Activated CD4-positive, CD25-positive, alpha-beta regulatory T cell treated with anti-CD3 and anti-CD28 coated beads, Interleukin-2, amount 50 U/mL, for 72 hours (primary cell): ENCODE results near the gene JCAD.
"Not testable (repeated sequence)": the region's sequence is repeated elsewhere in the genome, so short reads cannot be mapped to it uniquely, and the experiment has no call there.

ENCODE experiments used
- DNase-seq: peaks from one replicate; pipeline ENCODE4 v3.0.0; 2021

The JCAD gene

DNA sequence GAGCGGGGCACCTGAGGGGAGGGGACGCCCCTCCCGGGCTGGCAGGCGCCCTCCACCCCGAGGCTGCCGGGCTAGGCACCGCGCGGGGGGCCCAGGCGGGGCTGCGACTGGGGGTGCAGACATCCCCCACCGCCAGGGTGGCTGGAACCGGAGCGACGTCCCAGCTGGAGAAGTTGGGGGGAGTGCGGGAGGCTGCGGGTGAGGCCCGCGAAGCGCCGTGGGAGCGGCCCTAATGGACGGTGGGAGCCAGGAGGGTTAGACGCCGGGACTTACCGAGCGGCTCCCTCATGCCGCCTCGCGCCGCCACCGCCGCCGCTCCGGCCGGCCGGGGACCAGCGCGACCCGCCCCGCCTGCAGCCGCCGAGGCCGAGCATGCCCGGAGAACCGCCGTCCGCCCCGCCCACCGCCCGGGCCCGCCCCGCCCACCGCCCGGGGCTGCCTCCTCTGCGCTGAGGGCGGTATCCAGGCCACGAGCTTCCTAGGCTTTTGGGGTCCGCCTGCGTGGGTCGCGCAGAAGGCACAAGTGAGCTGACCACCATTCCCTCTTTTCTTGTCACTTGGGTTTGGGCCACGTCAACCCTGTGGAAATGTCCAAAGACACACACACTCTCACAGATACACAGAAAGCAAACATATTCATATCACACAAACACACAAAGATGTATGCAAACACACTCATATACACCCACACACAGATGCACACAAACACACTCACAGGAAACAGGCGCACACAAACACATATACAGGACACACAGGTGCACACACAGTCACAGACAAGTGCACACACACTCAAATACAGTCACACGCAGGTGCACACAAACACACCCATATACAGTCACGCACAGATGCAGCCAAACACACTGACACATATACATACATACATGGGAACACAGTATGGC is at the start of gene JCAD:
Gene JCAD (minus strand): TSS at position 378 of the 899 bp plus-strand sequence. CDS start 11,774 bp downstream, outside the sequence.
- peak; percentile 50 for DNase-seq

GRCh38 chr10:30106987-30107386 is 47.6 kb upstream of the JCAD start:
- DNase-seq, result no peak

DNA sequence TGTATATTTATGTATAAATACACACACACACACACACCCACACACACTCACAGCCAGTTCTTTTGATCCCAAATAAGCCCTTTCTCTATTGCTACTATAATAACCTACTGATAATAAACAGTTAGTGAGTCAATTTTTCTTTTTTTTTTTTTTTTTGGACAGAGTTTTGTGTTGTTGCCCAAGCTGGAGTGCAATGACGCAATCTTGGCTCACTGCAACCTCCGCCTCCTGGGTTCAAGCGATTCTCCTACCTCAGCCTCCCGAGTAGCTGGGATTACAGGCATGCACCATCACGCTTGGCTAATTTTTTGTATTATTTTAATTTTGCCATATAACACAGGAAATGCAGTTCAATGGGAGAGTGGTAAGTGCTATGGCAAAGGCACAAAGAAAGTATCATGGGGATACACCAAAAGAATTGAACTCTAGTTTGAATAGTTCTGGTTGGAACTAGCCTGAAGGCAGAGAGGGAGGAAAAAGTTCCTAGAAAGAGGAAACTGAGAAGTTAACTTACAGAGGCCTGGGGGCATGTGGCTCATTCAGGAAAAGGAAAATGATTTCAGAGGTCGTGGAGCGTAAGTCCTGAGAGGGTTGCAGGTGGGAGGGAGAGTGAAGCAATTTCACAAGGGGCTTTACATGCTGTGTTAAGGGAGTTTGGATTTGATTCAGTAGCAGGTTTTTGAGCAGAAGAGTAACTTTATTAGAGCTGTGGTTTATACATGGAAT is 44.4 kb upstream of the JCAD start:
- no peak for DNase-seq

DNA sequence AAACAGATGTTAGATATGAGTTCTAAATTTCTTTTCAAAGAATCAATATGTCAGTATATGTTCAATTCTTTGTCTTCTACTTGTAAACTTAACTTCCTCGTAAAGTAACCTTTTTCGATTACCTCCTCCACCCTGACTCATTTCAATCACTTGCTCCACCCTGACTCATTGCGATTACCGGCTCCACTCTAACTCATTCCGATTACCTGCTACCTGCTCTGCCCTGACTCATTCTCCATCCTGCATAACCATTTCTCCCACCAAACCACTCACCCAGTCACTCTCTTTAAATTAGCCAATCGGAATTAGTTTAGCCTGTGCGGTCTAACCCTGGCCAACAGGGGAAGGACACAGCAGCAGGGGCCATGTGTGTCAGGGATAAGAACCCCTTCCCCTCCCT is 40.3 kb upstream of the JCAD start:
- not testable (repeated sequence) for DNase-seq

DNA sequence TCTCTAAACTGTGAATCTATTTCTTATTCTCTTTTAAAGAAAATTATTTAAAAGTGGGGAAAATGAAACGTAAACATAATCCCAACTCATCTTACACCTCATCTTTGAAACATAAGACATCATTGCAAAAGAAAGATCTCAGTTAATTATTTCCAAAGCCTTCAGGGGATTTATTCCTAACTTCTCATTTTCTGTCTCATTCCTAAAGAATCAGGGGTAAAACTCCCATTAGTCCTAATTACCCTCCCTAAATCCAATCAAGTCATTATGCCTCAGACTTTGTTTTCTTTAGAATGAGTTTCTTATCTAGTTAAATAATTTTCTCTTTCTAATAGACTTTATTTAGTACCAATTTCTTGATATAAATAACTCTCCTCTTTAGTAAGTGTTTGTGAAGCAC is 39.7 kb upstream of the JCAD start:
- no peak for DNase-seq

DNA sequence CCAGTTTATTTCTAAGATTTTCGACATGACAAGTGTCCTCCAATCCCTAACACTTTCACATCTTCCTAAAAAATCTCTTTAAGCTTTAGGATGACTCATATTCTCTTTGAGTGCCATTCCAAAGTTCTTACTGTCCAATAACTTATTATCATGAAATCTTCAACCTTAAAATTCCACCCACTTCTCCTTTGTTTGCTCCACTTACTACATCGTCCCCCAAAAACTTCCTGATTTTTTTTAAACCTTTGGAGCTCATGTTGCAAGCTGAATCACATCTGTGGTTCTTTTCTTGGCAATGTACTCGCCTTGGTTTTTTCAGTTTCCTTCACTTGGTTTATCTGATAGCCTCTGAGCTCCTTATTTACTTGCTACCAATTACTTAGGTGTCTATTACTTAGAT is 39.2 kb upstream of the JCAD start:
- no peak for DNase-seq

DNA sequence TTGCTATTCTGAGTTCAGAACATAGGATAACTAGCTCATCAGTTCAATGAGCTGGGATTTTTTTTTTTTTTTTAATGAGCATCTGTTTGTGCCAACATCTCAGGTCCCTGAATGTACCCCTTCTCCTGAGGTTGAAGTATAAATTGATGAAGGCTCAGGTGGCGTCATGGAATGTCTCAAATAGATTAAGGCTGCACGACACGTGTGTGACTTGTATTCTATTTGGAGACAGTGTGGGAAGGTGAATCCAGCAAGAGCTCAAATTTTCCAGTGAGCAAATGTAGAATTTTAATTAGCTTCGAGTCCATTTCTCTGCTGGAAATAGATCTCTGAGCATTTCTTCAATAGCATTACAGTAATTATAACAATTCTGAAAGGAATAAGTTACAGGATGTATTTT is 37.2 kb upstream of the JCAD start:
- DNase-seq, result no peak

- no peak for DNase-seq
Measured at GRCh38 chr10:30095631-30096422, 36.4 kb upstream of the JCAD start.

GRCh38 chr10:30094601-30095000 is 35.2 kb upstream of the JCAD start:
- no peak for DNase-seq

DNA sequence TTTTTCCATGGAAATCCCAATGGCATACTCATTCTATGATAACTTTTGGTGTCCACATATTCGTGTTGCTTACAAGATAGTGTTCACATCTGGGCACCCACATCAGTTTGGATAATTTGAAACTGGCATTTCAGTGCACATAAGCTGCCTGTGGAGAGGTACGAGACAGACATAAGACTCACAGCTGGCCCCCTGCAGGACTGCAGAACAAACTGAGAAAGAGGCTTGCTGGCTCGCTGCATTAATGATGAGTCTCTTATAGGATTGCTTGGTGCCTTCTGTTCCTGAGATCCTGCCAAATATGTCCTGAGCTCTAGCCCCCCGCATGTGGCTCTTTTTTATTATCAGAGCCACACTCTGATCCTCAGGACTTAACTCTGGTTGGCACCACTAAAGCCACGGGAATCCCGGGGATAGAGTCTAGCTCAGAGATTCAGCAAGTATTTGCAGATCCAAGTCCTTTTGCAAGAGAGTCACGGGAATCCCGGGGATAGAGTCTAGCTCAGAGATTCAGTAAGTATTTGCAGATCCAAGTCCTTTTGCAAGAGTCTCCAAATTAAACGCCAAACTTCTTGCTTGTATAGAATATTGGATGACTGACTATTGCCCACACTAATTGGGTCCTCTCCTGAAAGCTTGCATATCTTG is 34.0 kb upstream of the JCAD start:
- no peak for DNase-seq

DNA sequence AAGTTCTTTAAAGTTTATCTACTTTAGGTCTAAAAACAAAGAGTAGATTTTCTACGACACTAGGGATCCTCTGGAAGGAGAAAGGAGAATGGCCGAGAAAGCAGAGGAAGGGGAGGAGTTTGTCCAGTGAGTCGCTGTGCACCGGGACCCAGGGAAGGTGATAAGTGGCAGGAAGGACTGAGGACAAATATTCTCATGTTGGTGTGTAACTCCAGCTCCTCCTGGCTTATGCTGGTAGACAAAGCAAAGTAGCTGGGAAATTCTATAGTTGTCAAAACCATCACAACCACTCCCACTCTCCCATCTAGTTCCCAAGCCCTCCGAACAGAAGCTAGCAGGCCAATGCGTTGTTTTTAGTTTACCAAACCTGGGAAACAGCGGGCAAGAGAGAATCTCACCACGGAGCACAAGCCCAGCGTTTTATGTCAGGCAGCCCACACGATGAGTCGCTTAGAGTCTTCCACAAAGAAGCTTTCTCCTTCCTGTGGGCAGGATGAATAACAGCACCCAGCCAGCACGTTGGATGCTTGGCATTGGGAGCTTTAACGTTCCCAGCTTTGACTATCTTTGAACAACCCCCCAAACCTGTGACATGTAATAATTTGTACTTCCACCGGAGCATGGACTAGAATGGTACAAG is 32.9 kb upstream of the JCAD start:
- DNase-seq, result no peak

DNA sequence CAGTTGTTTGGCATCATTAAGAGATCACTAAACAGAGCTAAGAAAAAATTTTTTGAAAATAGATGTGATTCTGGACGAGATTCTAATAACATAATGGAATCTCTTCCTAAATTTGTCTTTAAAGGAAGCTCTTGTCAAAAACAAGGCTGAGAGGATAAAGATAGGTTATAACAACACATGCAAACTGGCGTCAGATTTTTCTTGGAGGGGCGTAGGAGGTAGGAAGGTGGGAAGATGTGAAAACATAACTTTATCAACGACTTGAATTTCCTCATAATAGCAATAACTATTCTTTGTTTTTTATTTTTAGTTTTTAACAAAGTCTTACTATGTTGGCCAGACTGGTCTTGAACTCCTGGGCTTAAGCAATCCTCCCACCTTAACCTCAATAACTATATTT is 31.8 kb upstream of the JCAD start:
- DNase-seq, result no peak

- DNase-seq, result no peak
Measured at GRCh38 chr10:30088178-30088577, 28.8 kb upstream of the JCAD start.

DNA sequence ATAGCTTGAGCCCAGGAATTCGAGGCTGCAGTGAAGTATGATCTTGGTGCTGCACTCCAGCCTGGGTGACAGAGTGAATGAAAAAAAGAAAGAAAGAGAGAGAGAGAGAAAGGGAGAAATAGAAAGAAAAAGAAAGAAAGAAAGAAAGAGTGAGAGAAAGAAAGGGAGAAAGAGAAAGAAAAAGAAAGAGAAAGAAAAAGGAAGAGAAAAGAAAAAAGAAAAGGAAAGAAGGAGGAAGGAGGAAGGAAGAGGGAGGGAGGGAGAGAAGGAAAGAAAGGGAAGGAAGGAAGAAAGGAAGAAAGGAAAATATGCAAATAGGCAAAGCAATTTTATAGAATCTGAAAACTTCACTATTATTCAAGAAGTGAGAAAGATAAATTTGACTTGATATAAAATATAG is 24.5 kb upstream of the JCAD start:
- no peak for DNase-seq

GRCh38 chr10:30081182-30081581 is 21.8 kb upstream of the JCAD start:
- no peak for DNase-seq

DNA sequence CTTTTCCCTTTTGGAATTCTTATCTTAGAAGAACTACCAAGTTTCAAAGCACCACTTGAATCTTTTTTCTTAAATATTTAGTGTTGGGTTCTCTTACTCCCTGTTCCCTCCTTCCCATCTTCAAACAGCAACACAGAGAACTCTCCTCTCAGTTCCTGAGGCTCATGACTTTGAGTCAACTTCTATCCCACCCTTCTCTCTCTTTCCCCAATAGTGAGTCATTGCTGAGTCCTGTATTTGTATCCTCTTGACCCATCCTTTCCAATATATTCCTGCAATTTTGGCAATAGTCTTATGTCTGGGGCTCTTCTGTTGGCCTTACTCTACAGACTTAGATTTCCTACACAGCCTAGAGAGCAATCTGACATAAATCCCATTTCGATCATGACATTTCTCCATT is 20.8 kb upstream of the JCAD start:
- no peak for DNase-seq

DNA sequence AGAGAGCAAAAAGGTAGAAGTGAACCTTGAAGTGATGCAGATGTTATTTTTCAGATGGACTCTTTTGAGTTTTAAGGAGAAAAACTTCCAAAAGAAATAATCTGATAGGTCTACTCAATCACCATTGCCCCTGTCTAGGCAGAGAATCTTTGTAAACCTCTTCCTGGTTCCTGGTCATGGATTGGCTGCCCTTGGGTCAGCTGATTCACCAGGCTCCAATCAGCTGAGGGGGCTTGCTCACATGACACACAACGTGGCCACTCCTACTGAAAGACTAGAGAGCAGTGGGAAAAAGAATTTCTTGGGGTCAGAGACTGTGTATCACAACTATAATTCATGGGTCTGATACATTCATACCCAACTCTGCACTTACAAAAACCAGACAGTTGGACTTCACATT is 20.0 kb upstream of the JCAD start:
- DNase-seq, result no peak

DNA sequence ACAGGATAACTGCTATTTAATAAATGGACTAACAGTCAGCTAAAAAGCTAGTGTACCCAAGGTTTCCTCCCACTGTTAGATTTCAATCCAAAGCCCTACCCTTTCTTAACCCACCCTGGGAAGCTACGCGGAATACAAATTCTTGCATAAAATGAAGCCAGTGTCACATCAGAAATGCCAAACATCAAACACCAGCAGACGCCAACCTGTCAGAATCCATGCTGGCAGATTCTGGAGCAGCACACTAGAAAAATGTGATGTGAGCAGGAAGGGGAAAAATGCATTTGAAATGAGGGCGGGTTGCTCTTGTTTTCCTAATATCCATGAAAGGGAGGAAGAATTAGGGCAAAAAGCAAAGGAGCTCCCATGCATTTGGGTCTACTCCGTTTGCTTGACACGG is 16.1 kb upstream of the JCAD start:
- DNase-seq, result no peak

DNA sequence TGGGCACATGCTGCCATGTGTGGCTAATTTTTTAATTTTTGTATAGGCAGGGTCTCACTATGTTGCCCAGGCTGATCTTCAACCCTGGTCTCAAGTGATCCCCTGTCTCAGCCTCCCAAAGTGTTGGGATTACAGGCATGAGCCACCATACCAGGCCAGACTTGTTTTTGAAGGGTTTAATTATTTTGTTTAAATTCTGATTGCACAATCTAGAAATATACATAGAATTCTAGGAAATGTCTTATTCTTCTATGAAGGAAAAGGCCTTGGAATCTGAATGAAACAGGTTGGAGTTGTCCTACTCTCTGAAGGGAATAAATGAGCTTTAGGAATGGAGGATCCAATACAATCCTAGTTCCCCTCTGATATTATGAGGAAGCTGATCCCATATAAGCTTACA is 15.5 kb upstream of the JCAD start:
- no peak for DNase-seq

GRCh38 chr10:30074090-30074489 is 14.7 kb upstream of the JCAD start:
- DNase-seq, result no peak

DNA sequence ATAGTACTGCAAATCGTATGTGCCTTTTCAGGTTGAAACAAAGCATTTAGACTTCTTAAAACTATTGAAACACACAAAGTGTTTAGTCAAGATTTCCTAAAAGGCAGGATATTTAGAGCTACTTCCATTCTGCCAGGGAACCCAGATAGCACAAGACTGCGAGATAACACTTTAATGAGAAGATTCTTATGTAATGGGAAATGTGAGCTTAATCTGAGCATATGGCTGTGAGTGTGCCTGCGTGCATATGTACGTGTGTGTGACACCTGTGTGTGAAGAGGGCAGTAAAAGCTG is 14.3 kb upstream of the JCAD start:
- no peak for DNase-seq

DNA sequence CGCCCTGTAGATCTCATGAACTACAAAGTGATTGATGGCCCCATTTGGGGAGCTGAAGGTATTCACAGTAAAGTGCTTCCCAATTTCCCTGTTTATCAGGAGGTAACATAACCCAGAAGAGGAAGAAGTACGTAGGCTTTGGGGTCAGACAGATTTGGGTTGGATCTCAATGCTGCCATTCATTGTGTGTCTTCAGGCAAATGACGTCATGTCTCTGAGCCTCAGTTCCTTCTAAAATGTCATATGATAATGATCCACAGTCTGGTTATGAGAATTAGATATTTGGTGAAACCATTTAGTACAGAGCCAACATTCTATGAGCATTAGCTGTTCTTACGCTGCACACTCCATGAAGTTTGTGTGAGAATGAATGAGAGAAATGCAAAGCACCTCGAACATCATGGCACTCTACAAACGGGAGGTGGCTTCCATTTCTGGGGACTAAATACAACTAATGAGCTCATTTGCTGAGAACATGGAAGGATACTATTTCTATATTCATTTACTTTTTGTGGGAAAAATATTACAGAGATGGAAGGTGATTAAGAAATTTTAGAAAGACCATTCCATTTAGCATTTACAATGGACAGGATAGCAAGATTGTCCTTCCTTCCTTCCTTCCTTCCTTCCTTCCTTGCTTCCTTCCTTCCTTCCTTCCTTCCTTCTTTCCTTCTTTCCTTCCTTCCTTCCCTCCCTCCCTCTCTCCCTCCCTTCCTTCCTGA is 13.8 kb upstream of the JCAD start:
- no peak for DNase-seq
